ENCODE measurements around the gene SART1.

DNA sequence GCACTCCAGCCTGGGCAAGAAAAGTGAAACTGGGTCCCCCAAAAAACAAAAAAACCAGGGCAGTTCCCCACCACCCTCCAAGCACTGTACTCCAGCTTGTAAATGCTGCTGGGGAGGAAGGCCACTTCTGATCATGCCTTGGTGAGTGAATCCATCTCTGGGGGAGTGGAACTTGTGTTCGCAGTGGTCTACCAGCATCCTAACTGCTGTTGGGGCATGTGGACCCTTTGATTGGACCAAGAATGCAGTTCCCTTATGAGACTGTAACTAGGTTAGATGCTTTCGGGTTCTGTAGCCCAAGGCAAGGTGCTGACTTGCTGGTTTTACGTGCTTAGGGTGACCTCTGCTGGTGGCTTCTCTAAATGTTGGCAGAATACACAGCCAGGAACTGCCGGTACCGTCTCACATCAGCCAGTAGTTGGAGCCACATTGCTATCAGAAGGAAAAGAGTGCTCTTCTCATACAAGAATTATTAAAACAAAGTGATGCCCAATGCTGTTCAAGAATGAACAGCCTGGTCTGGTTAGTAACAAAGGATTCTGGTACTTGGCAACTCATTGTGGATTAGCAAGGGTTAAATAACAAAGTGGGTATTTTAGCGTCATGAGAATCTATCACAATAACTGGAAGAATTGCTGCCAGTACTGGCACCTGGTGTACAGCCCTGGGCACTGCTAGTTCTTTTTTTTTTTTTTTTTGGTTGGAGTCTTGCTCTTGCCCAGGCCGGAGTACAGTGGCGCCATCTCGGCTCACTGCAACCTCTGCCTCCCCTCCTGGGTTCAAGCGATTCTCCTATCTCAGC is 27.5 kb downstream of the SART1 start:
- TF ChIP-seq POLR2A (IDR thresholded peaks at IDR 0.05; ENCODE audit: low read length): no peak
- no peak for TF ChIP-seq GATA1 (IDR thresholded peaks at IDR 0.05; ENCODE audit: low read depth, low read length)
